RWPE2 (cell line): ENCODE results near the gene KCTD13.
"Not testable (repeated sequence)": the region's sequence is repeated elsewhere in the genome, so short reads cannot be mapped to it uniquely, and the experiment has no call there.

Experiments
- ATAC-seq: fragments of 200-7000 bp; cut with Tn5 transposase; 3 replicates; pipeline ENCODE4 v1.9.1; 2021; ENCODE audit warnings: low read depth
- DNase-seq: peaks from one replicate; pipeline ENCODE4 v3.0.0-alpha.2; 2020; ENCODE audit warnings: low spot score
- H3K27ac ChIP-seq: fragments of 450-650 bp; 2 replicates; pipeline ENCODE4 v1.5.1; 2017; ENCODE audit warnings: mild to moderate bottlenecking; ENCODE audit not compliant: poor library complexity, severe bottlenecking
- H3K27me3 ChIP-seq: fragments of 250-450 bp; sonication (Bioruptor Pico); 2 replicates; pipeline ENCODE4 v1.5.1; 2021; ENCODE audit warnings: mild to moderate bottlenecking, moderate library complexity; ENCODE audit not compliant: insufficient read depth, poor library complexity, severe bottlenecking
- H3K36me3 ChIP-seq: fragments of 250-450 bp; sonication (Bioruptor Pico); 2 replicates; pipeline ENCODE4 v1.5.1; 2020; ENCODE audit warnings: low read depth, mild to moderate bottlenecking, moderate library complexity
- H3K4me1 ChIP-seq: fragments of 250-450 bp; sonication (Bioruptor Pico); 2 replicates; pipeline ENCODE4 v1.5.1; 2021; ENCODE audit warnings: mild to moderate bottlenecking, moderate library complexity; ENCODE audit not compliant: insufficient read depth, poor library complexity, severe bottlenecking
- H3K4me3 ChIP-seq: fragments of 250-450 bp; sonication (Bioruptor Pico); 2 replicates; pipeline ENCODE4 v1.5.1; 2021; ENCODE audit warnings: mild to moderate bottlenecking, moderate library complexity; ENCODE audit not compliant: severe bottlenecking
- H3K9me3 ChIP-seq: fragments of 250-450 bp; sonication (Bioruptor Pico); 2 replicates; pipeline ENCODE4 v1.5.1; 2021; ENCODE audit warnings: mild to moderate bottlenecking, moderate library complexity; ENCODE audit not compliant: severe bottlenecking
- TF ChIP-seq, protein P1 (sequence below): fragments of 450-650 bp; IDR thresholded peaks from one replicate; pipeline ENCODE4 v1.5.1; 2017; ENCODE audit warnings: mild to moderate bottlenecking, moderate library complexity; ENCODE audit not compliant: poor library complexity, severe bottlenecking

The KCTD13 gene

DNA sequence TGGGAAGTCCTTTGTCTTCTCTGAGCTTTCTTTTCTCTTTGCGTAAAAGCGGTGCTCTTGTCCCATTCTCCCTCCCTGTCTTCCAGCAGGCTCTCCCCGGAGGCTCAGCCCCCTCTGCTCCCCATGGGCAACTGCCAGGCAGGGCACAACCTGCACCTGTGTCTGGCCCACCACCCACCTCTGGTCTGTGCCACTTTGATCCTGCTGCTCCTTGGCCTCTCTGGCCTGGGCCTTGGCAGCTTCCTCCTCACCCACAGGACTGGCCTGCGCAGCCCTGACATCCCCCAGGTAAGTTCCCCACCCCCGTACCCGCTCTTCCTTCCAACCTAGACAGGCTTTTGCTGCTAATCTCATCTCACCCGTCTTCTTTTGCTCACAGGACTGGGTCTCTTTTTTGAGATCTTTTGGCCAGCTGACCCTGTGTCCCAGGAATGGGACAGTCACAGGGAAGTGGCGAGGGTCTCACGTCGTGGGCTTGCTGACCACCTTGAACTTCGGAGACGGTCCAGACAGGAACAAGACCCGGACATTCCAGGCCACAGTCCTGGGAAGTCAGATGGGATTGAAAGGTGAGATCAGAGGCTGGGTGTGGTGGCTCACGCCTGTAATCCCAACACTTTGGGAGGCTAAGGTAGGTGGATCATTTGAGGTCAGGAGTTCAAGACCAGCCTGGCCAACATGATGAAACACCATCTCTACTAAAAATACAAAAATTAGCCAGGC, 37.2 kb upstream of the KCTD13 start:
- H3K9me3 ChIP-seq: no peaks in the 10 kb centered on the region
- peaks cover 5% of the 10 kb centered on the region for H3K4me1 ChIP-seq
- peaks cover 24% of the 10 kb centered on the region for H3K36me3 ChIP-seq
- DNase-seq (no peak), ATAC-seq (no peak)
- H3K4me3 ChIP-seq: no peak overlapping the region
- peak overlapping the region; percentile 57 for H3K27ac ChIP-seq
- no peaks in the 10 kb centered on the region for H3K27me3 ChIP-seq
- TF ChIP-seq, protein P1, sequence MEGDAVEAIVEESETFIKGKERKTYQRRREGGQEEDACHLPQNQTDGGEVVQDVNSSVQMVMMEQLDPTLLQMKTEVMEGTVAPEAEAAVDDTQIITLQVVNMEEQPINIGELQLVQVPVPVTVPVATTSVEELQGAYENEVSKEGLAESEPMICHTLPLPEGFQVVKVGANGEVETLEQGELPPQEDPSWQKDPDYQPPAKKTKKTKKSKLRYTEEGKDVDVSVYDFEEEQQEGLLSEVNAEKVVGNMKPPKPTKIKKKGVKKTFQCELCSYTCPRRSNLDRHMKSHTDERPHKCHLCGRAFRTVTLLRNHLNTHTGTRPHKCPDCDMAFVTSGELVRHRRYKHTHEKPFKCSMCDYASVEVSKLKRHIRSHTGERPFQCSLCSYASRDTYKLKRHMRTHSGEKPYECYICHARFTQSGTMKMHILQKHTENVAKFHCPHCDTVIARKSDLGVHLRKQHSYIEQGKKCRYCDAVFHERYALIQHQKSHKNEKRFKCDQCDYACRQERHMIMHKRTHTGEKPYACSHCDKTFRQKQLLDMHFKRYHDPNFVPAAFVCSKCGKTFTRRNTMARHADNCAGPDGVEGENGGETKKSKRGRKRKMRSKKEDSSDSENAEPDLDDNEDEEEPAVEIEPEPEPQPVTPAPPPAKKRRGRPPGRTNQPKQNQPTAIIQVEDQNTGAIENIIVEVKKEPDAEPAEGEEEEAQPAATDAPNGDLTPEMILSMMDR: no peak

DNA sequence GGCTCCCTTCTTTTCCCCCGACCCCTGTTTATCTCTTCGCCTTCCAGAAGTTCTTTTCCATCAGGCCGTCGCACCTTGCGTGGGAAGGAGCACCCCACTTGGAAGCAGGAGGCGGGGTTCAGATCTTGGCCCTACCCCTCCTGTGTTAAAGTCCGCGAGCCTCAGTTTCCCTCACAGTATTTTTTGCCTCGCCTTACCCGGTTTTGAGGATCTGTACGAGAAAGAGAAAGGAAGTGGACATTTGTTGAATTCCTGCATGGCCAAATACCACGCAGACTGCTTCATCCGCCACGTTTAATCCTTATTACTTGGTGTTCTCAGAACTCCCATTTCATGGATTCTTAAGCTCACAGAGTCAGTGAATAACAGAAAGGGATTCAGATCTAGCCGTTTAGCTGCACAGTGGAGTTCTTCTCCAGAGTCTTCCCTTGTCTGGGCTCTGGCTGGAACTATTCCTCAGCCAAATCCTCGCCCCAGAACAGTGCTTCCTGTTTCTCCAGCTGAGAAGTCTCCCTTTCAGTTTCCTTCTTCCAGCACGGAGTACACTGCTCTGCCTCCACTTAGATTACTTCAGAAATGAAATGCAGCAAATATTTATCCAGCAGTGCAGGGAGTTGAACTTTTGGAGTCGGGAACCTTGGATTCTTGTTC, 36.4 kb upstream of the KCTD13 start:
- TF ChIP-seq, protein P1: no peak
- Histone ChIP-seq H3K4me3 (peak overlapping the region; percentile 53), H3K9me3 (no peaks in the 10 kb centered on the region), H3K36me3 (peaks cover 20% of the 10 kb centered on the region), H3K4me1 (peaks cover 5% of the 10 kb centered on the region), H3K27me3 (no peaks in the 10 kb centered on the region), H3K27ac (peak overlapping the region; percentile 57)
- ATAC-seq (peak; percentile 43; the same call in 2 of the 3 replicates), DNase-seq (no peak)

DNA sequence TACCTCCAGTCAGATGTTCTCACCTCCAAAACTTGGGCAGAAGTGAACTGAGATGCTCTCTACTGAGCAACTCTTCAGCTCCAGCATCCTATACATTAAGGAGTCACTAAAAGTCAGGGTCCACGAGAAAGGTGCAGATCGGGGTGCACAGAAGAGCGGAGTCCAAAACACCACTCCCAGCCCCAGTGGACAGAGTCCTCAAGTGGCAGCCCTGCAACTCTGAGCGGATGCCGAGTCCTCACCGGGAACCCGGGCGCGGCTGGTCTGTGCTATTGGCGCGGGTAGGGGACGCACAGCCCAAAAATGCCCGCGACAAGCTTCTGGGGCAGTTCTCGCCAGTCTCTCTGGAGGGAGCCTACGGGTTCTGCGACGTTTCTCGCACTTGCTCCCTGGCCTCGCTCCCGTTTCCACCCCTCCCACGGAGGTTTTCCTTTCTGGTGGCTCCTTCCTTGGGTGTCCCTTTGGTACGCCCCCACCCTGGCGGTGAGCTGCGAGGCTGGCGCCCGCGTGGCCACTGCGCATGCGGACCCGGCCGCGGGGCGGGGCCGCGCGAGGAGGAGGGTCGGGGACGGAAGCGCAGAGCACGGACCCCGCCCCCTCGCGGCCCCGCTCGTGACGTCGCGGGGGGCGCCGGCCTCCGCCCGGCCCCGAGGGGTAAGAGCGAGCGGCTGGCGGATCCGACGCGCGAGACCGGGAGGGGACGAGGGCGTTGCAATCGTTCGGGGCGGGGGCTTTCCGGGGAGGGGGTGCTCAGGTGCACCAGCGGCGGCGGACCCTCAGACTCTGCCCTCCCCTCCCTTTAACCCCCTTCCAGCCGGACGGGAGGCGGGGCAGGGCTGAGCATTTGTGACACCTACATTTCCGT, 35.7 kb upstream of the KCTD13 start, which contains the start of gene TMEM219:
TSS of gene TMEM219 (plus strand) at position 601 of the 865 bp plus-strand sequence. CDS start 1,065 bp downstream, outside the sequence.
- no peaks in the 10 kb centered on the region for H3K27me3 ChIP-seq
- peaks cover 14% of the 10 kb centered on the region for H3K36me3 ChIP-seq
- peaks cover 5% of the 10 kb centered on the region for H3K4me1 ChIP-seq
- ATAC-seq (peak; percentile 88), DNase-seq (peak; percentile 78)
- H3K27ac ChIP-seq: peak within 1 kb of the TSS; percentile 57
- H3K4me3 ChIP-seq: peak within 1 kb of the TSS; percentile 53
- H3K9me3 ChIP-seq: no peaks in the 10 kb centered on the region
- TF ChIP-seq, protein P1: peak; percentile 35

DNA sequence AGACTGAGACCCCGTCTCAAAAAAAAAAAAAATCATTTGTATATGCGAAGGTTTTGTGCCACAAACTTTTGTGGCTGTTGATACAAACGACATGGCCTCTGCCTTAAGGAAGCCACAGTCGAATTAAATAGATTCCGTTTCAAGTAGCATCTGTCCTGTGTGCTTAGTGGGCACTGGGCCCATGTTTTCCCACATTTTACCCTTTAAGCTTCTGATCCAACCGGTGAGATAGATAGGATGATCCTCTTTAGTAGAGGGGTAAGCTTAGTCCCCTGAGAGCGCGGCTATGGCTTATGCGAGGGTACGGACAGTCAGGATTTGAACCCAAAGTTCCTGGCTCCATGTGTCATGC, 35.1 kb upstream of the KCTD13 start:
- H3K4me1 ChIP-seq: peaks cover 5% of the 10 kb centered on the region
- no peak for ATAC-seq
- peaks cover 8% of the 10 kb centered on the region for H3K36me3 ChIP-seq
- no peaks in the 10 kb centered on the region for H3K9me3 ChIP-seq
- TF ChIP-seq, protein P1: no peak
- peak overlapping the region; percentile 53 for H3K4me3 ChIP-seq
- no peak for DNase-seq
- H3K27me3 ChIP-seq: no peaks in the 10 kb centered on the region
- H3K27ac ChIP-seq: peak overlapping the region; percentile 57

DNA sequence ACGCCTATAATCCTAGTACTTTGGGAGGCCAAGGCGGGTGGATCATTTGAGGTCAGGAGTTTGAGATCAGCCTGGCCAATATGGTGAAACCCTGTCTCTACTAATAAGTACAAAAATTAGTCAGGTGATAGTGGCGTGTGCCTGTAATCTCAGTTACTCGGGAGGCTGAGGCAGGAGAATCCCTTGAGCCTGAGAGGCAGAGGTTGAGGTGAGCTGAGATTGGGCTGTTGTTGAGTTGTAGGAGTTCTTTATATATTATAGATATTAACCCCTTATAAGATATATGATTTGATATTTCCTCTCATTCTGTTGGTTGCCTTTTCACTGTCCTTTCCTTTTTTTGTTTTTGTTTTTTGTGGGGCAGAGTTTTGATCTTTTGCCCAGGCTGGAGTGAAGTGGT, 33.8 kb upstream of the KCTD13 start:
- H3K4me3 ChIP-seq, H3K4me1 ChIP-seq, H3K27ac ChIP-seq, H3K9me3 ChIP-seq, ATAC-seq, H3K36me3 ChIP-seq, H3K27me3 ChIP-seq, DNase-seq: not testable (repeated sequence)
